GM12878 (cell line): ENCODE results near the gene TTC33. TPM values are rescaled to one million over a fixed set of nuclear protein-coding genes. Genes with fewer than 3 reads are reported as not detected.

Experiments used
- ATAC-seq: fragments of 200-7000 bp; cut with Tn5 transposase; 3 replicates; pipeline ENCODE4 v1.9.1; 2020; ENCODE audit warnings: mild to moderate bottlenecking, moderate library complexity
- BruUV-seq: library from RNA; stranded (reverse); fragments of 400-500 nt; replicated peaks from 2 replicates; lab custom pipeline; 2021; lab: Mats Ljungman, UMichigan
- CTCF ChIA-PET: fragments of 300-600 bp; sonication (Branson Sonifier 250); formaldehyde crosslinking; extraction: SDS; loops from one replicate; lab custom pipeline; 2021; ENCODE audit warnings: inconsistent platforms; lab: Yijun Ruan, JAX
- POLR2A ChIA-PET: fragments of 350-600 bp; formaldehyde crosslinking; extraction: SDS; loops from one replicate; lab custom pipeline; 2021; ENCODE audit warnings: inconsistent platforms; lab: Charles Lee
- RAD21 ChIA-PET: fragments of 300-600 bp; sonication (Branson Sonifier 250); formaldehyde crosslinking; loops from one replicate; lab custom pipeline; 2023; ENCODE audit warnings: antibody characterized with exemption; ENCODE audit not compliant: unreplicated experiment; lab: Charles Lee
- SMC1A ChIA-PET: fragments of 300-600 bp; sonication (Branson Sonifier 250); formaldehyde crosslinking; loops from one replicate; lab custom pipeline; 2023; ENCODE audit not compliant: unreplicated experiment, uncharacterized antibody; lab: Charles Lee
- DNase-seq: peaks from one replicate; pipeline ENCODE4 v3.0.0-alpha.2; 2011; ENCODE audit warnings: low read depth, low spot score
- FAIRE-seq: peaks from 3 replicates; lab custom pipeline; 2011; peaks lifted over from hg19 to GRCh38; lab: Jason Lieb, UNC
- H2AFZ ChIP-seq: 2 replicates; pipeline ENCODE4 v1.6.0; 2011; ENCODE audit warnings: low read depth, low read length, control low read depth; ENCODE audit not compliant: control insufficient read depth
- H3K27ac ChIP-seq: 2 replicates; pipeline ENCODE4 v1.5.1; 2011; ENCODE audit warnings: control low read depth; ENCODE audit not compliant: control insufficient read depth, insufficient read depth
- H3K27me3 ChIP-seq, 2 experiments: replicated peaks in 1 of 2; 2 replicates each; pipeline versions ENCODE4 v1.6.0 to v1.6.1; 2011; ENCODE audit warnings: low read length in 1 of 2; ENCODE audit not compliant: control insufficient read depth in 2 of 2, insufficient read depth in 2 of 2
- H3K36me3 ChIP-seq, 2 experiments: 2 replicates each; pipeline ENCODE4 v1.5.1; 2011; ENCODE audit warnings: low read length in 1 of 2; ENCODE audit not compliant: control insufficient read depth in 2 of 2, insufficient read depth in 2 of 2
- H3K4me1 ChIP-seq: 2 replicates; pipeline ENCODE4 v1.6.1; 2011; ENCODE audit warnings: mild to moderate bottlenecking, low read length, moderate library complexity, mixed read lengths; ENCODE audit not compliant: control insufficient read depth, insufficient read depth
- H3K4me2 ChIP-seq: 2 replicates; pipeline ENCODE4 v1.6.0; 2011; ENCODE audit warnings: control low read depth; ENCODE audit not compliant: control insufficient read depth, insufficient read depth
- H3K4me3 ChIP-seq: fragments of 200-600 bp; sonication (generic); 2 replicates; pipeline ENCODE4 v1.5.1; 2016
- H3K79me2 ChIP-seq: 2 replicates; pipeline ENCODE4 v1.6.0; 2011; ENCODE audit warnings: low read length; ENCODE audit not compliant: control insufficient read depth, insufficient read depth
- H3K9ac ChIP-seq: 2 replicates; pipeline ENCODE4 v1.8.0; 2011; ENCODE audit warnings: low read length, control low read depth, mixed read lengths; ENCODE audit not compliant: control insufficient read depth, insufficient read depth
- H3K9me3 ChIP-seq: replicated peaks from 3 replicates; pipeline ENCODE4 v1.5.1; 2011; ENCODE audit warnings: mild to moderate bottlenecking, low read length; ENCODE audit not compliant: control insufficient read depth, insufficient read depth
- H4K20me1 ChIP-seq: 2 replicates; pipeline ENCODE4 v1.6.0; 2011; ENCODE audit not compliant: control insufficient read depth, insufficient read depth
- ATF2 ChIP-seq: IDR thresholded peaks from 2 replicates; pipeline ENCODE4 v1.6.1; 2012; ENCODE audit warnings: low read length, inconsistent platforms
- FOS ChIP-seq: IDR thresholded peaks from 3 replicates; pipeline ENCODE4 v1.6.1; 2011; ENCODE audit warnings: borderline replicate concordance; ENCODE audit not compliant: insufficient read length; ENCODE audit errors: extremely low read depth
- HDAC2 ChIP-seq: fragments of 200-600 bp; sonication (generic); IDR thresholded peaks from 2 replicates; pipeline ENCODE4 v1.6.1; 2017
- IKZF1 ChIP-seq: fragments of 450-650 bp; conservative IDR thresholded peaks from 2 replicates; pipeline ENCODE4 v1.6.1; 2017; ENCODE audit warnings: antibody characterized with exemption, mild to moderate bottlenecking
- JUND ChIP-seq: IDR thresholded peaks from 2 replicates; pipeline ENCODE4 v1.6.1; 2012; ENCODE audit warnings: low read depth, mild to moderate bottlenecking, low read length, improper control_type of control experiment, moderate library complexity
- KAT2A ChIP-seq: conservative IDR thresholded peaks from 2 replicates; pipeline ENCODE4 v1.6.1; 2011; ENCODE audit warnings: low read depth, low read length; ENCODE audit not compliant: control insufficient read depth
- NFYB ChIP-seq: IDR thresholded peaks from 2 replicates; pipeline ENCODE4 v1.6.1; 2011; ENCODE audit warnings: low read depth, mild to moderate bottlenecking, low read length, improper control_type of control experiment, moderate library complexity; ENCODE audit not compliant: insufficient read depth
- RAD51 ChIP-seq: fragments of 450-650 bp; IDR thresholded peaks from 2 replicates; pipeline ENCODE4 v1.6.1; 2016; ENCODE audit warnings: moderate library complexity, mild to moderate bottlenecking, inconsistent platforms
- SREBF1 ChIP-seq: IDR thresholded peaks from 2 replicates; pipeline ENCODE4 v1.6.1; 2012; ENCODE audit warnings: mild to moderate bottlenecking, low read length
- STAT1 ChIP-seq: fragments of 450-650 bp; conservative IDR thresholded peaks from 2 replicates; pipeline ENCODE4 v1.6.1; 2014; ENCODE audit warnings: antibody characterized with exemption, mild to moderate bottlenecking
- WGBS: methylation state at CpG from one replicate; pipeline ENCODE4 v1.1.6; 2016; ENCODE audit warnings: low lambda C conversion rate; ENCODE audit not compliant: insufficient replicate concordance, insufficient coverage; ENCODE audit errors: missing lambda C conversion rate; 5-methylcytosine and 5-hydroxymethylcytosine counted together
- in situ Hi-C: fragments of 300-500 bp; cut with MboI; formaldehyde crosslinking; loops from 9 replicates; pipeline ENCODE4 v1.14.3; 2018; ENCODE audit warnings: mixed read lengths
- intact Hi-C: fragments of 100-400 bp; cut with micrococcal nuclease; formaldehyde crosslinking; loops from one replicate; pipeline ENCODE4 v1.14.2; 2022; ENCODE audit not compliant: unreplicated experiment
- polyA plus RNA-seq, 11 experiments: library from polyadenylated mRNA; depleted of rRNA in 4 of 11; unstranded in 6 of 11; stranded (reverse) in 5 of 11; fragments of >200 nt; fragmentation: Nextera tagmentation in 4 of 11; fragmentation: Illumina TruSeq in 1 of 11; extraction: Ambion mirVana in 4 of 11; extraction: Trizol in 1 of 11; gene quantifications; 1 replicate in 1 of 11; 2 replicates in 10 of 11; pipeline versions ENCODE4 v1.2.1 to v1.2.3, GENCODE V29; 2011 to 2016; ENCODE audit warnings: inconsistent platforms in 2 of 11, missing spikeins in 2 of 11, low read depth in 1 of 11
- total RNA-seq, 4 experiments: library from RNA; depleted of rRNA in 3 of 4; stranded (reverse); fragments of >200 nt in 3 of 4; fragmentation: Illumina TruSeq in 1 of 4; extraction: Trizol in 1 of 4; gene quantifications; 2 replicates each; pipeline versions ENCODE4 v1.2.1 to v1.2.3, GENCODE V29; 2013 to 2021

The TTC33 gene
- total and polyA plus RNA-seq, 10 of the 15 experiments (the other 5 are each of a cell fraction or from before 2014, with no cell fraction given): 7.9 to 22.3 (median 14.6) TPM

DNA sequence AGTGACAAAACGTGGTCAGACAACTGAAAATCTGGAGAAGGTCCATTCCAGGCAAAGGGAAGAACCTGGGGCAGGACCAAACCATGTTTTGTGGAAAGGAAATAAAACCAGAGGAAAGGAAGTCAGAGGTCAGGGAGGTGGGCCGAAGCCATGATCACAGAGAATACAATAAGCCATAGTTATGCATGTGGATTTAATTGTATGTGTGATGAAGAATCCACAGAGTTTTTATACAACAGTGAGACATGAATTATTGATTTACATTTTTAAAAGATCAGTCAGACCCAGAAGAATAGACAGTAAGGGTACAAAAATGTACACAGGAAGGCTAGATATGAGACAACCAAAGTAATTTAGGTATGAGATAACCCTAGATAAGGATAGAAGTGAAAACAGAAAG lies 20.8 kb downstream of the TTC33 start:
- intact Hi-C loops (loop anchor here (5.0 kb wide), 2 partner anchors 1023 to 1158 kb away; no protein-coding TSS in a partner anchor), in situ Hi-C loops (no loop called here)
- ChIA-PET SMC1A (interaction anchor here (0.9 to 2.5 kb wide), 3 partner anchors 16 to 786 kb away, joined by 3 to 10 read pairs (median 9); no protein-coding TSS in a partner anchor), POLR2A (interaction anchor here (0.5 kb wide), 1 partner anchor 18 kb away, joined by 6 read pairs; no protein-coding TSS in a partner anchor), RAD21 (interaction anchor here (1.0 kb wide), 1 partner anchor 9 kb away, joined by 3 read pairs; no protein-coding TSS in a partner anchor), CTCF (interaction anchor here (0.6 to 3.1 kb wide), 15 partner anchors 10 to 1157 kb away, joined by 3 to 11 read pairs (median 4); no protein-coding TSS in a partner anchor)
- no peak overlapping the region for H3K9ac ChIP-seq
- FAIRE-seq: no peak
- ATAC-seq: no peak
- TF ChIP-seq SREBF1 (no peak), ATF2 (no peak), HDAC2 (no peak), STAT1 (no peak), FOS (no peak), KAT2A (no peak), RAD51 (no peak), JUND (no peak), NFYB (no peak), IKZF1 (no peak)
- no peaks in the 10 kb centered on the region for H4K20me1 ChIP-seq
- H3K36me3 ChIP-seq: no peaks in the 10 kb centered on the region
- no peak overlapping the region for H2AFZ ChIP-seq
- H3K79me2 ChIP-seq: no peaks in the 10 kb centered on the region
- no peak overlapping the region for H3K4me2 ChIP-seq
- 92% methylated on average over 2 of the region's 2 CpGs for WGBS
- H3K27ac ChIP-seq: no peak overlapping the region
- H3K27me3 ChIP-seq: no peaks in the 10 kb centered on the region
- no peaks in the 10 kb centered on the region; the same call in 2 of the 3 replicates for H3K9me3 ChIP-seq
- BruUV-seq: no TSS peak
- no peaks in the 10 kb centered on the region for H3K4me1 ChIP-seq
- DNase-seq: no peak
- H3K4me3 ChIP-seq: no peak overlapping the region
